GM19372 (cell line): ENCODE measurements around the gene TAX1BP3.

ENCODE experiments used
- ATAC-seq: cut with Tn5 transposase; IDR thresholded peaks from one replicate; pipeline ENCODE4 v1.9.1; 2021; ENCODE audit warnings: mild to moderate bottlenecking, low read depth, moderate library complexity; ENCODE audit not compliant: unreplicated experiment

Gene TAX1BP3

DNA sequence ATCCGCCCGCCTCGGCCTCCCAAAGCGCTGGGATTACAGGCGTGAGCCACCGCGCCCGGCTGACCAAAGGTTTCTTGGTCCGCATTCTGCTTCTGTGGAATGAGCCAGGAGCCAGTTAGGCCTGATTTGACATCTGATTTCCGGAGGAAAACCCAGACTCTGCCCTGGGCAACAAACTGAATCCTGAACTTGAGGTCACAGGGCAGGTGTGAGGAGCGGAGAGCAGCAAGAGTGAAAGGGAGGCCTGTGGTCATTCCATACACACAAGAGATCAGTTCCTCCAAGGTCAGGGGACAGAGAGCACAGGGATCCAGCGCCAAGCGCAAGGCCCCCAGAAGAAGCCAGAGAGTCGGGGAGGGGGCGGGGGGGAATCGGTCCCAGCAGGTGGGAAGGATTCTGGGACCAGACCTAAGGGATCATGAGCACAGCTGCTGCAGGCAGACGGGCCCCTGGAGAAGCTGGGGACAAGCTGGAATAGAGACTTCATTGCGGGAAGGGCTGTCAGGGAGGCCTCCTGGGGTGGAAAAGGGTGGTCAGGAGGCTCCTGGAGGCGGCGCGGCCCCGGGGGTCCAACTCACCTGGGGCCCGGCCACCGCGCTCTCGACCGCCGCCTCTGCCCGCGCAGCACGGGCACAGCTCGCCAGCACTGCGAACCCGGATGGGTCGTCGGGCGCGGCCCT is 32.8 kb downstream of the TAX1BP3 start:
- ATAC-seq: no peak

DNA sequence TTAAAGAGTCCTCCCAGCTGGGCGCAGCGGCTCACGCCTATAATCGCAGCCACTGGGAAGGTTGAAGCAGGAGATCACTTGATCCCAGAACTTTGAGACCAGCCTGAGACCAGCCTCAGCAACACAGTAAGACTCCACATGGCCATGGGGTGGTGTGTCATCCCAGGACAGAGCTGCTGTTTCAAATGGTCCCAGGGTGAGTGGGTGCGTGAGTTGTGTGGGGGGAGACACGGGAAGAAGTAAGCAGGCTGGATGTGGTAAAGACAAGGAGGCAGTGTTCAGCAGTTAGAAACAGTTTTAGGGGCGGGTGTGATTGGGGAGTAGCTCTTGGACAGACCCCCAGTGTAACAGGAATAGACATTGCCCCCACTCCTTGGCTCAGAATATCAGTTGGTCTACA is 36.1 kb downstream of the TAX1BP3 start:
- no peak for ATAC-seq

DNA sequence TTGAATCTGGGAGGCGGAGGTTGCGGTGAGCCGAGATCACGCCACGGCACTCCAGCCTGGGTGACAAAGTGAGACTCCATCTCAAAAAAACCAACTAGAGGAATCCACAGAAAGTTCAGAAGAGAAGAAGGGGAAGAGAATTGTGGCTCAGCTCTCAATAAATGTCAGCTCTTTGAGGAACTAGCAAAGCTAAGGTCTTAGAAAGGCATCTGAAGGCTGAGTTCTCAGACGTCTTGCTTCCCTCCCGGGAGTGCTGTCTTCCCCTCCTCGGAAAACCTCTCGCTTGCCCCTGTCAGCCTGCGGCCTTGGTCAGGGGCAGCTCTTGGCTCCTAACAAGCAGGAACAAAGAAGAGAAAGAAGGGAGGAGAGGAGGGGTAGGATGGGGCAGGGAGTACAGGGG is 37.6 kb downstream of the TAX1BP3 start:
- no peak for ATAC-seq

DNA sequence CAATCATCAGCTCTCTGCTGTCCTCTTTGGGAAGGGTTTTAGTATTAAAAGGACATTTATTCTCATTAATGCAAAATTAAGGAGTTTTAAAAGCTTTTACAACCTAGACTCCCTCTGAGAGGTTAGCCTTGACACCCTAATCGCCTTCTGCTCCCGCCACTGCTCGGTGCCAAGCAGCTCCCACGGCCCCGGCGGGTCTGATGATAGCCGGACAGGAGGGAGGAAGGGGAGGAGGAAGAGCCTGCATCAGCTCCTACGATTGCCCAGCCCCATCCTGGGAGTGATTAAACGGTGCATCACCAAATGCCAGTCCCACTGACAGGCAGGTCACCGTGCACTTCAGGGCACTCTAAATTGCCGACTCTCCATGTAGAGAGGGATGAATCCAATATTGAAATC is 40.6 kb downstream of the TAX1BP3 start:
- ATAC-seq: no peak

DNA sequence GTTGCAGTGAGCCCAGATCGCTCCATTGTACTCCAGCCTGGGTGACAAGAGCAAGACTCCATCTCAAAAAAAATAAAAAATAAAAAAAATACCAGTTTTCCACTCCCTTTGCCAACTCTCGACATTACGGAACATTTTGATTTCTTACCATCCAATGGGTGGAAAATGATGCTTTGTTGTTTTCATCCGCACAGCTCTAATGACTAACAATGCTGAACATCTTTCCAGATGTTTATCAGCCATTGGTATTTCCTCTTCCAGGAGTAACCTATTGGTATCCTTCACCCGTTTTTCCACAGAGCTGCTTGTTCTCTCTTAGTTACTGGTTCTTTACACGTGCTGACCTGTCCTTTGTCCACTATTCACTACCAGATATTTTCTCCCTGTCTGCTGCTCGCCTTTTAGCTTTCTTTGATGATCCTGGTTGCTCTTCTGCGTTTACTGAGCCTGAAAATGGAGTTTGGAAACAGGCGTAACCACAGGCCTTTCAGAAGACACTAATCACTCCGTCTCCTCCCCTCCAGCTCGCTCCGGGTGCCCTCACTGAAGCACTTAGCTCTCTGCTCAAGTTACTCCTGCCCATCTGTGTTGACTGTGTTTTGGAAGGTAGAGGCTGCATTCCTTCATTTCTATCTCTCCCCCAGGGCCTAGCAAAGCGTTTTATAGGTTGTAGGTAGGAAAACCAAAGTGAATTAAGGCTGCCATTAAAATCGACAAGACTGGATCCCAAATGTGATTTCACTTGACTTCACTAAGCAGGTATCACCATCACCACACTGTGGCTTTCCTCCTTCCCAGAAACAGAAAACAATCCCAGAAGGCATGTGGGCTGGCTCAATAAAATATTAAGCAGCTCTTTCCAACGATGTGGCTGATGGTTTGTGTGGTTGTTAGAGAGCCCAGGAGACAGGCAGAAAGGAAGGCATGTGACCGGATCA is 41.3 kb downstream of the TAX1BP3 start:
- no peak for ATAC-seq

DNA sequence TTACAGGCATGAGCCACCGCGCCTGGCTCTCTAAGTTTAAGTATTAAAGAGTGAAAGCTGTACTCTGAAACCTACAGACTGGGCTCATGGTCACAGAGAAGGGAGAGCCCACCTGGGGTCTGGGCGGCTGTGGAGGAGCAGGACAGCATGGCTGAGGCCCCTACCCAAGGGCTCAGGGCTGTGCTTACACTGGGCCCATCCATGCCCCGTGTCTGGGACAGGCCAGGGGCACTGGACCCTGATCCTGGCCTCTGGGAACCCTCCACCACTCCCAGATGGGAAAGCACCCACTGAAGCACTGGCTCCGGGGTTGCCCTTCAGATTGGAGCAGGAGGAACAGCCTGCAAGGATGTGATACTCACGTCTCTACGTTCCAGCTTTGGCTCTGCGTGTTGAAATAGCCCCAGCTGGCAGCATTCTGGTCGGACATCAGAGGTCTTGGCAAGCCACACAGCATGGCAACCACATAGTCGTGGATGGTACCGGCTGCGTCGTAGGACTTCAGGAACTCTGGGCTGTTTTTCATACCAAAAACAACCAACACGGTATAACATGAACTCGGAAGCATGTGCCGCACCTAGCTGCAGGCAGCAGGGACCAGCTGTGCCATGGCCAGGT is 45.3 kb downstream of the TAX1BP3 start:
- ATAC-seq: no peak

DNA sequence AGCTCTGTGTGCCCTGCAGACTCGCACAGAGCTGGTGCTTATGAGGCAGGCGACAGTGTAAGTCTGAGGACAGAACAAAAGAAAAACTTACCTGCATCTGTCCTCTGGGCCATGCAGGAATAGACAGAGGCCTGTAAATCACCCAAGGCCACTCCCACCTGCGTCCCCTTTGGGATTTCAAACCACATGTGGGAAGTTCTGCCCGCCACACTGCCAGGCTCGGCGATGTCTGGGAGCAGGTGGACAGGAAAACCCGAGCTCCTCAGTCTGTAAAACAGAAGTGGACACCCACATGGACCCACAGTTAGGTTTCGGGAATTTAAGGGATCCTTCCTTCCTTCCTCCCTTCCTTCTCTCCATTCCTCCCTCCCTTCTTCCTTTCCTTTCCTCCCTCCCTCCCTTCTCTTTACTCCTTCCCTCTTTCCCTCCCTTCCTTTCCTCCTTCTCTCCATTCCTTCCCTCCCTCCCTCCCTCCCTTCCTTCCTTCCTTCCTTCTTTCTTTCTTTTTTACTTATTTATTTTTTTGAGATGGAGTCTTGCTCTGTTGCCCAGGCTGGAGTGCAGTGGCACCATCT is 47.1 kb downstream of the TAX1BP3 start:
- ATAC-seq: no peak

DNA sequence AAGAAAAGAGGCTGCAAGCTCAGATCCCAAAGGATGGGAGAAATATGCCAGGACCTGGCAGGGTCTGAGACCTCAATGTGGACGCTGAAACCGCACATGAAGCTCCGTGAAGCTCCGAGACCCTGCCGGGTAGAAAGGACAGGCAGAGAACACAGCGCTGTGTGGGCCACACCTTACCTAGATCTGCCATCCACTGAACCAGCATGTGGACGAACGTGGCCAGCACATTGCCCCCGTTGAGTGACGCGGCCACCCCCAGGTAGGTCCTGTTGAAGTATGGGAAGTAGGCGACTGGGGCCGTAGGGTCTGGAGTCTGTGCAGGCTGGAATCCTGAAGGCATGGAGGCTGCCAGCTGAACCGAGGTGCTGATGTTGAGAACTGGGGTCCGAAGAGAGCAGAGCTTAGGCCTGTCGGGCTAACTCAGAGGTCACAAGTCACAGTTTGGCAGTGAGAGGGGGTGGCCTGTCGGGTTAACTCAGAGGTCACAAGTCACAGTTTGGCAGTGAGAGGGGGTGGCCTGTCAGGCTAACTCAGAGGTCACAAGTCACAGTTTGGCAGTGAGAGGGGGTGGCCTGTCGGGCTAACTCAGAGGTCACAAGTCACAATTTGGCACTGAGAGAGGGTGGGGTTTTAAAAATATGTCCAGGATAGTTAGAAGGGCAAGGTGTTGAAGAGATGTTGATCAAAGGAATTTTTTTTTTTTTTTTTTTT is 53.1 kb downstream of the TAX1BP3 start:
- ATAC-seq: no peak

DNA sequence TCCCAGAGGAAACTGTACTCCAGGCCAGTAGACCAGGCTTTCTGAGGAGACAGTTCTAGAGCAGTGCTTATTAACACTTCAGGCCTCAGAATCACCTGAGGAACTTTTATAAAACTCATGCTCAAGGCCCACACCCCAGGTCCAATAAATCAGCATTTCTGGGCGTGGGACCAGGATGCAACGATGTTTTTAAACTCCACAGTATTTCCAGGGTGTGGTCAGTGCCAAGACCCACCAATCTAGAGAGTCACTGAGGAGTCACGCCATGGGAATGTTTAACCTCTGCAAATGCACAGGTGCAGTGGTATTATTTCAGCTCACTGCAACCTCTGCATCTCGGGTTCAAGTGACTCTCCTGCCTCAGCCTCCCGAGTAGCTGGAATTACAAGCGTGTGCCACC is 55.3 kb downstream of the TAX1BP3 start:
- no peak for ATAC-seq
